Fibroblast of upper back skin (primary cell): ENCODE data around the gene PHF19.

ENCODE experiments used
- DNase-seq: peaks from one replicate; pipeline ENCODE4 v3.0.0-alpha.2; 2013

Gene PHF19

GRCh38 chr9:120870206-120870605, 6.8 kb downstream of the PHF19 start:
- no peak for DNase-seq

GRCh38 chr9:120869726-120870125, 7.3 kb downstream of the PHF19 start:
- no peak for DNase-seq

- no peak for DNase-seq
Measured at GRCh38 chr9:120869360-120869687, 7.7 kb downstream of the PHF19 start.

GRCh38 chr9:120868676-120869359, 8.2 kb downstream of the PHF19 start:
- DNase-seq, result peak; percentile 90

DNA sequence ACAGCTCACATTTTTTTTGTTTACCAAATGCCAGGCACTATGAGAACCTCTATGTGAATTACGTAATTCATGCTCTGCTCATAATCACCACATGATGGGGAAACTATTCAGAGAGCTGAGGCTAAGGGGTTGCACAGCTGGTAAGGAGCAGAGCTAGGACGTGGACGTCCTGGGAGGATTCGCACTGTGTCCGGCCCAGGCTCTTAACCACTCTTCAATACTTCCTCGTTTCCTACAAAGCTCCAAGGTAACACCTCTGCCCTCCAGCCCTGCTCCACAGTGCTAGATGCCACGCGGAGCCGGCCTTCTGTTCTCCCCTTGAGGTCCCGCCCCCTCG, 8.7 kb downstream of the PHF19 start:
- DNase-seq, result no peak

DNA sequence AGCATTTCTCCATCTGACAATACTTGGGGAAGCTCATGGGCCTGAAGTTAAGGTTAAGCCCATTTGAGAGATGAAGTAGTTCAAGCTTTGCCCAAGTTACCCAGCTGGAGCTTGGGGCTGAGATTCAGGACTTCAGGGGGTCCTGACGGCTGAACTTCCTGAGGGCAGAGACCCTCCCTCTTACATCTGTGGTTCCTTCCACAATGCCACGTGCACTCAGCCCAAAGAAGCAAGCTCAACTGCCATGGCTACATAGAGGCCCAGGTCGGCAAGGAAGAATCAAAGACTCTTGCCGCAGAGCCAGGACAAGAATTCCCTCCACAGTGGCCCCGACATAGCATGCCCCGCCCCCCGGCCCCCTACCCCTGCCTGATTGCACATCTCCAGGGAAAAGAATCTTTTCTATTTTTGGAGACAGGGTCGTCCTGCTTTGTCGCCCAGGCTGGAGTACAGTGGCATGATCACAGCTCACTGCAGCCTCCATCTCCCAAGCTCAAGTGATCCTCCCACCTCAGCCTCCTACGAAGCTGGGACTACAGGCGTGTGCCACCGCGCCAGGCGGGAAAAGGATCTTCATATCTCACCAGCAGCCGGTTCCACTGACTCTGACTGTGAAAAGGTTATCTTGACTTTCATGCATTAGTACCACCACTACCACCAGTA, 9.2 kb downstream of the PHF19 start:
- no peak for DNase-seq

GRCh38 chr9:120866651-120867050, 10.3 kb downstream of the PHF19 start:
- no peak for DNase-seq

GRCh38 chr9:120865809-120866208, 11.2 kb downstream of the PHF19 start:
- DNase-seq, result no peak

DNA sequence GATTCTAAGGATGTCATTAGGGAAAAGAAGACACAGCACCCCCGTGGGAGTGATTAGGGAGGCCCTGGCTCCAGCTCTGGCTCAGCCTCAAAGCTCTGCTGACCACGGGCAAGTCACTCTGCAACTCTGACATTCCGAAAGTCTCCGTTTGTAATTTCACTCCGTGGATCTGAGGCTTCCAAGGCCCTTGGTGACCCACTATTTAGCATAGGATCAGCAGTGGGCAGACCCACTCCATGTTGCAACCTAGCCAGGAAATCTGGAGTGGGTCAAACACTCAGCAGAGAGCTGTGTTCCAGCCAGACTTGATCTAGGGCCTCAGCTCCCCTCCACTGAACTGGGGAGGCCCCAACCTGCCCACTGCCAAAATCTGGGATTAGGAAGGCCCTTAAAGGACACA, 11.8 kb downstream of the PHF19 start:
- no peak for DNase-seq

DNA sequence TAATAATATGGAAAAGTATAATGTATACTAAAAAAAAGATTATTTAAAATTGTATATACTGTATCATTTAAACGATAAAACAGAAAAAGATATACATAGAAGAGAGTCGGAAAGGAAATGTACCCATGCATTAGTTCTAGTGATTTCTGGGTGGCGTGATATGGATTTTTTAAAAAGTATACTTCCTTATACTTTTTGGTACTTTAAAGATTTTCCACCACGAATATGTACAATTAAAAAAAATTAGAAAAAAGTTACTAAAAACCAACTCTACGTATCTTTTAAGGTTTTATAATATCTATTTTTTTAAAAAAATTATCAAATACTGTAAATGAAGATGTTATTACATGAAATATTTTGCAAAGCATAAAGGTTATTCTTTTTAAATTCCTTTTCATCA, 12.3 kb downstream of the PHF19 start:
- no peak for DNase-seq

- DNase-seq, result no peak
Measured at GRCh38 chr9:120863833-120864232, 13.2 kb downstream of the PHF19 start.

DNA sequence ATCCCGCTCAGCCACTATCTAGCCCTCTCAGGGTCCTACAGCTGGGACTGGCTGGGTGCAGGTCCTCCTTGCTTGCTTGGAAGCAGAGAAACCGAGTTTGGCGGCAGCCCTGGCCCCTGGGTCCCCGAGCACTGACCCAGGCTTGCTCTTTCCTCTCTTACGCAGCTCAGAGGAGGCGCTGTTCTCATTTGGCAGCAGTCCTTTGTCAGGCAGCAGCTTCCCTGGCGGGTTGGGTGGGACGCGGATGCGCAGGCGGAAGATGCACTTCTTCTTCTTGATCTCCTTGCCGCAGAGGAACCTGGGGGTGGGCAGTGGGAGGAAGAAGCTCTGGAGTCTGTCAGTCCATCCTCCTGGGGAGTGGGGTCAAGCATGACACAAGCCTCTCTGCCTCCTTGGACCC, 14.5 kb downstream of the PHF19 start:
- no peak for DNase-seq

GRCh38 chr9:120861935-120862334, 15.1 kb downstream of the PHF19 start:
- DNase-seq, result no peak

GRCh38 chr9:120860083-120860482, 16.9 kb downstream of the PHF19 start:
- no peak for DNase-seq

- DNase-seq, result no peak
Measured at GRCh38 chr9:120859361-120859760, 17.6 kb downstream of the PHF19 start.

GRCh38 chr9:120857902-120858301, 19.1 kb downstream of the PHF19 start:
- no peak for DNase-seq

- no peak for DNase-seq
Measured at GRCh38 chr9:120857481-120857880, 19.5 kb downstream of the PHF19 start.

- no peak for DNase-seq
Measured at GRCh38 chr9:120856700-120857099, 20.3 kb downstream of the PHF19 start.

DNA sequence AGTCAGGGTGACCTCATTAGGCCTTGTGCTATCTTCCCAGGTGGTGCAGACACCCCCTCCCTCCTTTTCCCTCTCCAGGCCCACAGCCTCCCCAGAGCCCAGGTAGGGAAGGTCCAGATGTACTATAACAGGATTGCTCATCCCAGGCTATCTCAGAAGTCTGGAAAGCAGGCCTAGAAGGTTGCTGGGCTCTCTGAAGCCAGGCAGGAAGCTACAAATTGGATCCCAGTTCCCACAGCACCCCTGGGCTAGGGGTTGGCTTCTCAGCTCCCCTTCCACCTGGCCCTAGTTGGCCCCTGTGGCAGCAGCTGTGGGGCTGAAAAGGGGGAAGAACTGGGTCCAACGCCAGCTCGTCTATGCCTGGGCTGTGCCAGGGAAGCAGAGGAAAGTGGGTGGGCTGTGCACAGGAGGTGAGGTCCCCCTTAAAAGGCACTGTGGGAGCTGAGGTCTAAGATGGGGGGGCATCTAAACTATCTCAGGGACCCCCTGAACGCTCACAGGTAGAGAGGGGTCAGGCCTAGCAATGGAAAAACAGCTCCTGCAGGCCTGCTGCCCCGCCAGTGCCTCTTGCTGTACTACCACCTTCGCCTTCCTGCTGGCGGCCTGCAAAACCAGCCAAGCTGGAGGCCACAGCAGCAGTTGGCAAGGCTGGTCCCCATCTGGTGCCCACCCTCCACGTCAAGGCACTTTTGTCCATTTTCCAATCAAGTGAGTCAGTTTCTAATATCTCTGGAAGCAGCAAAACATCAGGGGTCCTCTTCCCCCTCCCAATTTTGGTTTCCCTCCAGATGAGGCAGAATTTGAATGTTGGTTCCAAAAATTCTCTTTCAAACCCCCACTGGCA, 20.9 kb downstream of the PHF19 start:
- no peak for DNase-seq

- no peak for DNase-seq
Measured at GRCh38 chr9:120854596-120855327, 22.2 kb downstream of the PHF19 start.

DNA sequence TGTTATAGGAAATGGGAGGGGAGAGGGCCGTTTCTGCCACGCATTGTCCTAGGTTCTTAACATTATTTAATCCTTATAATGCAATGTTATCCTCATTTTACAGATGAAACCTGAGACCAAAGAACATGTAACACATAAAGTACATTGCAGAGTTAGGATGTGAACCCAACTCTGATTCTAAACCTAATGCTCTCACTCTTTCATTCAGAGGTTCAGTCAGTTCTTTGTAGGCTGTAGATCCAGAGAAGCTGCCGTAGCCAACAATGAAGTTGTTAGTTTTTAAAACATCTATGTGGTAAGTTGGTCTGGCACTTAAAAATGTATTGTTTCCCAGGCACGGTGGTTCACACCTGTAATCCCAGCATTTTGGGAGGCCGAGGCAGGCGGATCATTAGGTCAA, 23.8 kb downstream of the PHF19 start:
- no peak for DNase-seq

- DNase-seq, result no peak
Measured at GRCh38 chr9:120852240-120853010, 24.6 kb downstream of the PHF19 start.

- no peak for DNase-seq
Measured at GRCh38 chr9:120851449-120851848, 25.5 kb downstream of the PHF19 start.
